GM12801 (cell line): ENCODE data around the gene DAP.

Experiments used
- CTCF ChIP-seq: IDR thresholded peaks from one replicate; pipeline ENCODE4 v1.5.1; 2011; ENCODE audit warnings: control low read depth; ENCODE audit not compliant: insufficient read length; ENCODE audit errors: extremely low read depth

DAP gene

GRCh38 chr5:10671041-10672008 lies 89.7 kb downstream of the DAP start:
- TF ChIP-seq CTCF, result no peak

GRCh38 chr5:10669983-10670382 lies 91.1 kb downstream of the DAP start:
- TF ChIP-seq CTCF, result no peak

DNA sequence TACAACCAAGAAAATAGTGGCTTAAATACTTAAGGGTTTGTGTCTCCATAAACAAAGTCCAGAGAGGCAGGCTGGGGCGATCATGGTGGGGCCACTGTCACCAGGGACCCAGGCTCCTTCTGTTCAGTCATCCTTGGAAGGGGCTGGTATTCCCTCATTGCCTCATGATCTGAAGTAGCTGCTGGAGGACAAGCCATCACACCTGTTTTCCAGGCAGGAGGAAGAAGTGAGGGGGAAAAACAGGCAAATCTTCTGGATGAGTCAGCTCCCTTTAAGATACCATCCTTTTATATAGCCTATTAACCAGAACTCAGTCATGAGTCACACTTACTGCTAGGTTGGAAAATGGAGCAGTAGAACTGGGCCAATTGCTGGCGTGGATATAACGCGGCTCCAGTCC lies 92.3 kb downstream of the DAP start:
- no peak for TF ChIP-seq CTCF

DNA sequence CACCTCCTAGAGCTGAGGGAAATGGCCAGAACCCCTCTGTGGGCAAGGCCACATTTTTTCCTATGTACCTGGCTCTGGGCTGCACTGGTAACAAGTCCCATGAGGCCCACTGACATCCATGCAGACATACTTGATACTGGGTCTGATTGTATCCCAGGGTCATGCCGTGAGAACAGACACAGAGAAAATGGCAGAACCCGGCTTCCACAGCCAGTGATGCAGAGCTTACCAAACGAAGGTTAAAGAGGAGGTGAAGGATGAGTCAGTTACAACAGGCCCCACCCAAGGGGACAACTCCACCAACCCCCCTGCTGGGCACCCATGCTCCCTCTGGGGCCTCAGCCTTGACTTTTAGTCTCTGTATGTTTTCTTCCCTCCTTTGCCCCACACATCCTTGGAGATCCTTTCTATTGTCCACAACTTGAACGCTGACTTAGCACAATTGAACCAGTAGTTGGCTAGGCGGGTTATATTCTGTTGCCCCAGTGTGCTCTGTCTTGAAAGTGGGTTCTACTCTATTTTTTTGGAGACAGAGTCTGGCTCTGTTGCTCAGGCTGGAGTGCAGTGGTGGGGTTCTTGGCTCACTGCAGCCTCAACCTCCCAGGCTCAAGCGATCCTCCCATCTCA lies 93.5 kb downstream of the DAP start:
- no peak for TF ChIP-seq CTCF

GRCh38 chr5:10666531-10667299 lies 94.3 kb downstream of the DAP start:
- no peak for TF ChIP-seq CTCF

GRCh38 chr5:10665799-10666198 lies 95.2 kb downstream of the DAP start:
- no peak for TF ChIP-seq CTCF
